Esophagus muscularis mucosa (tissue), 3 donors: ENCODE results near the gene CCDC54.

Experiments
- CTCF ChIP-seq, 3 experiments: fragments of 200-600 bp in 2 of 3; fragments of 450-650 bp in 1 of 3; sonication (generic) in 2 of 3; IDR thresholded peaks; one replicate each; pipeline ENCODE4 v1.5.1; 2017 to 2019; ENCODE audit warnings: antibody characterized with exemption in 3 of 3, mild to moderate bottlenecking in 2 of 3, moderate library complexity in 1 of 3
- EP300 ChIP-seq: sonication (generic); formaldehyde crosslinking; IDR thresholded peaks from one replicate; pipeline ENCODE4 v1.6.1; 2017; ENCODE audit warnings: antibody characterized with exemption

- TF ChIP-seq CTCF (IDR thresholded peaks at IDR 0.05) (no peak), EP300 (no peak)
Observed at GRCh38 chr3:107412376-107412775, 35.1 kb downstream of the CCDC54 start.
